ENCODE data around the gene DDX39B. TPM values are rescaled to one million over a fixed set of nuclear protein-coding genes. Genes with fewer than 3 reads are reported as not detected.

Gene DDX39B
- total RNA-seq, 1 donor from 2014 or later, result 134 TPM

DNA sequence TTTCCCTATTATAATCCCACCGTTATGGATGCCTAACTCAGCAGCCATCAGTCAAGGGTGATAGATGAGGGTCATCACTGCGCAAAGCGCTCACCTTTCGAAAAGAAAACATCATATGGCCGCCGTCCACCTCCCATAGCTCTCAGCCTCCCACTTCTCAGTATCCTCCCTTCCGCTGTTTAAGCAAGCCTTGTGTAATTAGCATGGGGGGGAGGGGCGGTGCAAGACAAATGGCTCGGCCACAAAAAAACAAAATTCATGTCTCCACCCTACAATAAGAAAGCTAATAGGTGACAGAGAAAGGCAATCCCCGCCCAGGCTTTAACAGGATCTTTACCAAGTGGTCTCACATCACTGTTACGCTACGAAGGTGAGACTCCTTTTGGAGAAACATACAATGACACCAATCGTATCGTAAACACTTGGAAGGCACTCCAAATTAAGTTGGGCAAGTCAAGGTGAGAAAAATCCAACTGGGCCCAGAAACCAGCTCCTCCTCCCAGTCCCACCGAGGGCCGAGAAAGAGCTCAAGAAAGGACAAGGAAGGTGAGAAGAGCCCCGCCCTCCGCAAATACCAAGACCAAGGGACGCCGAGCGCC lies 645 bp downstream of the DDX39B start:
- H3K36me3 ChIP-seq, result peaks cover 30 to 43% of the 10 kb centered on the region in 2 donors
- intact Hi-C loops (cut with DNase I), result loop anchor here (5.0 to 10.0 kb wide), 6 partner anchors 139 to 1874 kb away; partner anchors contain the start of genes AGER, CUTA, MICA and MRPS18B
- H3K27me3 ChIP-seq, result no peaks in the 10 kb centered on the region
- no peaks in the 10 kb centered on the region for H3K9me3 ChIP-seq
- DNase-seq (ENCODE audit: low spot score in 2 of 2), result no peak
- TF ChIP-seq, protein P1, sequence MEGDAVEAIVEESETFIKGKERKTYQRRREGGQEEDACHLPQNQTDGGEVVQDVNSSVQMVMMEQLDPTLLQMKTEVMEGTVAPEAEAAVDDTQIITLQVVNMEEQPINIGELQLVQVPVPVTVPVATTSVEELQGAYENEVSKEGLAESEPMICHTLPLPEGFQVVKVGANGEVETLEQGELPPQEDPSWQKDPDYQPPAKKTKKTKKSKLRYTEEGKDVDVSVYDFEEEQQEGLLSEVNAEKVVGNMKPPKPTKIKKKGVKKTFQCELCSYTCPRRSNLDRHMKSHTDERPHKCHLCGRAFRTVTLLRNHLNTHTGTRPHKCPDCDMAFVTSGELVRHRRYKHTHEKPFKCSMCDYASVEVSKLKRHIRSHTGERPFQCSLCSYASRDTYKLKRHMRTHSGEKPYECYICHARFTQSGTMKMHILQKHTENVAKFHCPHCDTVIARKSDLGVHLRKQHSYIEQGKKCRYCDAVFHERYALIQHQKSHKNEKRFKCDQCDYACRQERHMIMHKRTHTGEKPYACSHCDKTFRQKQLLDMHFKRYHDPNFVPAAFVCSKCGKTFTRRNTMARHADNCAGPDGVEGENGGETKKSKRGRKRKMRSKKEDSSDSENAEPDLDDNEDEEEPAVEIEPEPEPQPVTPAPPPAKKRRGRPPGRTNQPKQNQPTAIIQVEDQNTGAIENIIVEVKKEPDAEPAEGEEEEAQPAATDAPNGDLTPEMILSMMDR (IDR thresholded peaks at IDR 0.05), result peak in 1 of 3 experiments; percentile 2
- H3K4me3 ChIP-seq, result peak overlapping the region; percentile 76 to 88
- peaks cover 13 to 32% of the 10 kb centered on the region in 2 donors for H3K4me1 ChIP-seq
- peak overlapping the region; percentile 94 to 95 for H3K27ac ChIP-seq

DNA sequence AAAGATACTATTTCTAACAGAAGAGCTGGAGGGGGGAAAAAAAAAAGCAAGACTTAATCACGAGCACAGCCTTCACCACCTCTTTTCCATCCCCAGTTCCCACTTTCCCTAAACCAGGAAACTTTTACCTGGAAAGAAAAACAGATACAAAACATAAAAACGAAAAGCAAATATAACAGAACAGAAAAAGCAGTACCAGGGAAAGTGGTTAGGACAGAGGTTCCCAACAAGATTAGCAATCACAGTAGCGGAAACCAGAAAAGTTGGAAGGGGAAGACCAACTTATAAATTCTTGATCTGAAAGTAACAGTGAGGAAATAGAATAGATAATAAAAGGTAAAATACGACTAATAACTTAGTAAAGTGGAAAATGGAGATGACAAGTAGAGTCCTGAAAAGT lies 1.2 kb downstream of the DDX39B start:
- Histone ChIP-seq H3K9me3 (no peaks in the 10 kb centered on the region), H3K4me3 (peak overlapping the region; percentile 76 to 88), H3K36me3 (peaks cover 36 to 48% of the 10 kb centered on the region in 2 donors), H3K4me1 (peaks cover 13 to 32% of the 10 kb centered on the region in 2 donors), H3K27ac (peak overlapping the region; percentile 94 to 95), H3K27me3 (no peaks in the 10 kb centered on the region)
- intact Hi-C loops (cut with DNase I), result loop anchor here (5.0 to 10.0 kb wide), 6 partner anchors 138 to 1874 kb away; partner anchors contain the start of genes AGER, CUTA, MICA and MRPS18B
- TF ChIP-seq, protein P1 (IDR thresholded peaks at IDR 0.05), result no peak
- DNase-seq (ENCODE audit: low spot score in 2 of 2), result no peak

DNA sequence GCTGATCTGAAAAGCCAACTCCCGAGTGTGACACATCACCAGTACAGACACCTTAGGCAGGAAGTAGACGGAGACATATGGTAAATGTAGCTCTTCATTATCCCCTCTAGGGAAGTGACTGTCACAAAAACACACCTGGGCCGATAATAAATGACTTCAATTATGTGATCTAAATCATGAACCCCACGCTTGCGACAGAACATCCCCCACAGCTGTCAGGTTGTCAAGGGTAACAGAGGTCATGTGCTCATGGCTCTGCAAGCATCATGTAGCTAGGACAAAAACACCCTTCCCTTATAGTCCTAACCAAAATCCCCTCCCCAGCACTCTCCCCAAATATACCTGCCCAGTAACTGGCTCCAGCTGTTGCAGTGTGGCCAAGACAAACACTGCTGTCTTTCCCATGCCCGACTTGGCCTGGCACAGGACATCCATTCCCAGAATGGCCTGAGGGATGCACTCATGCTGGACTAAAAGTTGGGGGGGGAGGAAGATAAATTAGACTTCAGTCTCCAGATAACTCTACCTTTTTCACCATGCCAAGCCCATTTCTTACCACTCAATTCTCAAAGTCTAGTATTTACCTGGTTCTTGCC lies 2.9 kb downstream of the DDX39B start:
- Histone ChIP-seq H3K36me3 (peaks cover 53 to 65% of the 10 kb centered on the region in 2 donors), H3K27me3 (no peaks in the 10 kb centered on the region), H3K9me3 (no peaks in the 10 kb centered on the region), H3K4me1 (peaks cover 13 to 32% of the 10 kb centered on the region in 2 donors), H3K4me3 (peak overlapping the region in 1 of 2 donors; percentile 76), H3K27ac (no peak overlapping the region)
- DNase-seq (ENCODE audit: low spot score in 2 of 2), result no peak
- TF ChIP-seq, protein P1 (IDR thresholded peaks at IDR 0.05), result no peak
- intact Hi-C loops (cut with DNase I), result no loop called here

DNA sequence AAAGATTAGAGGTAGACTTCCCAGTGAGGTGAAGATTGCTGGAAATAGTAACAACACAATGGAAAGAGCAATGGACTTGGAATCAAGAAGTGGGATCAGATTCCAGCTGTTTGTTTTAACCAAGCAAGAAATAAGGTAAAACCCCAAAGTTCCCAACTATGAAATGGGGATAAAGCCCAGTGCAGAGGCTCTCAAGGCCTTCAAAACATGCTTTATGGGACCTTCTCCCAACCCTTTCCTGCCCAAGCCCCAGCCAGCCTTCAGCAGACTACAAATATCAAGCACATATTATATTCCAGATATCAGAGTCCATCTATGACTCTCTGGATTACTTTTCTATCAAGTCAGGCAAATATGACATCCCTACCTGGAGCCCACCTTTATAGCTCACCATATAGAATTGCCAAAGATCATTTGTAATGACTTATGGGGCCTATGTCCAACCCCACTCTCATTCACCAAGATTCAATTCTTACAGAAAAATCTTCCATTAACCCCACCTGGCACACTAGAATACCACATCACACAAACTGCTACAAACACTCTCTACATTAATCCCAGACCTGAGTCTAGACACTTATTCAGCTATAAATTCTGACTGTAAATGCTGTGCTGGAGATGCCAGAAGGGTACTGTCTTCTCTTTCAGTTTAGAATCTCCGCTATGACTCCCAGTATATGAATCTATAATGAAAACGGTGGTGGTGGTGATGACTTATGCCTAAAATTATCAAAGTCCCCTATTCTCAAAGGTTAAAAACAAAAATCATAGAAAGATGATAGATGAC lies 6.1 kb downstream of the DDX39B start:
- Histone ChIP-seq H3K36me3 (peaks cover 83 to 95% of the 10 kb centered on the region in 2 donors), H3K27me3 (no peaks in the 10 kb centered on the region), H3K4me1 (peaks cover 12 to 25% of the 10 kb centered on the region in 2 donors), H3K4me3 (no peak overlapping the region), H3K9me3 (no peaks in the 10 kb centered on the region), H3K27ac (no peak overlapping the region)
- TF ChIP-seq, protein P1 (IDR thresholded peaks at IDR 0.05), result no peak
- DNase-seq (ENCODE audit: low spot score in 2 of 2), result no peak
- intact Hi-C loops (cut with DNase I), result no loop called here

DNA sequence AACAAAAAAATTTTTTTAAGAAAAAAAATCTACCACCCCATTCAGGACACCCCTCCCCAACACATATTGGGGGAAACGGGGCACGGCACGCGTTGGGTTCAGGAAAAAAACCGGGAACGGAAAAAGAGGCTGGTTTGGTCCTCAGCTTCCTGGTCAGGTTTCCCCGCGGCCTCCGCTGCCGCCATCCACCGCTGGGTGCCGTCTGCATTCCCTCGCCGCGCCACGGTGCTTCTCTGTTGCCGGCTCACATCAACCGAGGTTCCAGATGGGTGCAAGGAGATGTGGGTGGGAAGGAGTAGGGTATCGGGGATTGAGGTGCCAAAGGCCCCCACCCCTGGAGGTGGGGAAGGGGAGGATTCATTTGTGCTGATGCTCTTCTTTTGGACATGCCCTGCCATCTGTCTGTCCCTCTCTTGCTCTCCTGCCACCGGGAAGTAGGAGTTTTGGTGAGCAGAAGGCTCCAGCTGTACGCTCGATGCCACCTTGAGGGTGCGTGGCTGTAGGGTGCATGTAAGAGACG lies 7.2 kb downstream of the DDX39B start:
- intact Hi-C loops (cut with DNase I), result no loop called here
- peaks cover under 1 to 13% of the 10 kb centered on the region in 2 donors for H3K4me1 ChIP-seq
- H3K36me3 ChIP-seq, result peaks cover 77 to 98% of the 10 kb centered on the region in 2 donors

More for the DNA sequence above, 7.2 kb downstream of the DDX39B start:
- DNase-seq (ENCODE audit: low spot score in 2 of 2), result no peak
- Histone ChIP-seq H3K4me3 (no peak overlapping the region), H3K9me3 (no peaks in the 10 kb centered on the region), H3K27me3 (no peaks in the 10 kb centered on the region), H3K27ac (no peak overlapping the region)
- TF ChIP-seq, protein P1 (IDR thresholded peaks at IDR 0.05), result no peak
